IPS-18c (cell line): ENCODE data around the gene MAPKAP1.

Experiments
- H3K4me3 ChIP-seq: 2 replicates; pipeline ENCODE4 v1.7.0; 2013; ENCODE audit warnings: low read depth, mild to moderate bottlenecking, low read length, moderate library complexity; ENCODE audit not compliant: insufficient read depth
- H3K9me3 ChIP-seq: one replicate; pipeline ENCODE4 v1.6.1; 2013; ENCODE audit warnings: mild to moderate bottlenecking, low read length, moderate library complexity; ENCODE audit not compliant: control insufficient read depth, insufficient read depth

MAPKAP1 gene

DNA sequence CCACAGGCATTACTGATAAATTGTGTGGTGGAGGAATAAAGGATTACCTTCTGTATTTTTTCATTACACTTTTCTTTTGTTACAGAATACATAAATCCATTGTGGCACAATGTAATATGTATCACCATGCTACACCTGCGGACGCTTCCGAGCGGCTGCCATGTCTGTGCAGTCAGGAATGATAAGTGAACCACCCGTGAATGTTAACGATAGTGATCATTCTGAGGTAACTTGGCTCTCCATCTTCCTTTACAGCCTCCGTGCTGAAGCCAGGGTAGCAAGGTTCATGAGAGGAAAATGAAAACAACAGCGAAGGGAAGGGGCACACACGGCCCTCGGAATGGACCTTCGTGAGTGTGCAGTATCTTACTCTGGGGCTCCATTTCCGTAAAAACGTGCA, 161.2 kb downstream of the MAPKAP1 start:
- no peak overlapping the region for H3K4me3 ChIP-seq

DNA sequence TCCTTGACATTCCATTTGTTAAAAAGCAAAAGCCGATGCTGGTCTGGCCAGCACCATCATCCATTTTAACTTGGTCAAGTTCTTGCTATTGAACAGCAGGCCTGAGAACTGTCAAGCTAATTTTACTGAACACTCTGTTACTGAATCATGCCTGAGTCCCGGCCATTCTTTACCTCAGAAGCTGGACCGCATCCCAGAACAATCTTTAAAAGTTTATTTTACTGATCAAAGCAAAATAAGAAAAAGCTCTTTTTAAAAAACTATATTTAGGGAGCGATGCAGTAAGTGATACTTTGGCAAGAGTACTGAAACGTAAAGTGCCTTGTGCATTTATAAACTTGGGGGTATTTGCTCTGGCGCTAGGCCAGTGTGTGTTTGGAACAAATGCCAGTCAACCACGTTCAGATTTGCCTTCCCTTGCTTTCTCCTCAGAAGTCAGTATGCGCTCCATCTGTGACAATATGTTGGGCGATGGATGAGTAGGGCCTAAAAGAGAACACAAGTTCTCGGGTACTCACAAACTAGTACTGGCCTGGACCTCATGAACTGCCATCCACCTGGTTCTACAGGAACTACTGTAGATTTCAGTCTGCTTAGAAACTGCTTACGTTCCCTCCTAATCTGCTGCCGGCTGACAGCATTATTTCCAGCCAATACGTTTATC, 161.9 kb downstream of the MAPKAP1 start:
- Histone ChIP-seq H3K9me3 (no peaks in the 10 kb centered on the region), H3K4me3 (no peak overlapping the region)

More for the DNA sequence above, 161.2 kb downstream of the MAPKAP1 start:
- H3K9me3 ChIP-seq, result no peaks in the 10 kb centered on the region

DNA sequence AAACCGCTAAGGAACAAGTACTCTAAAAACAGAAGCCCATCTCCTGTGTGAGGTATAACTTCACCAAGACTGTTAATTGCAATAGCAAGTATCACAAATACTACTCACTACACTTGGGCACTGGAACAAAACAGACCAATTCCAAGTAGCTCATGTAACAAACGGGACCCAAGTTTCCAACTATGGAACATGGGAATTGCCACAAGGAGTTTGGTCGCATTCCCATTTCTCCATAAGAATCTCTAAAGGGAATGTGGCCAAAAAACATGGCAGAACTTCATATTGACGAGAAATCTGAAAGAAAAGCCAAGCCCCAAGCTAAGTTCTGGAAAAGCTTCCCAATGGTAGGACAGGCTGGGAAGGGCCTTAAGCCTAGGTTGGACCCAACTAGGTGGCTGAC, 162.5 kb downstream of the MAPKAP1 start:
- no peaks in the 10 kb centered on the region for H3K9me3 ChIP-seq
- H3K4me3 ChIP-seq, result no peak overlapping the region

DNA sequence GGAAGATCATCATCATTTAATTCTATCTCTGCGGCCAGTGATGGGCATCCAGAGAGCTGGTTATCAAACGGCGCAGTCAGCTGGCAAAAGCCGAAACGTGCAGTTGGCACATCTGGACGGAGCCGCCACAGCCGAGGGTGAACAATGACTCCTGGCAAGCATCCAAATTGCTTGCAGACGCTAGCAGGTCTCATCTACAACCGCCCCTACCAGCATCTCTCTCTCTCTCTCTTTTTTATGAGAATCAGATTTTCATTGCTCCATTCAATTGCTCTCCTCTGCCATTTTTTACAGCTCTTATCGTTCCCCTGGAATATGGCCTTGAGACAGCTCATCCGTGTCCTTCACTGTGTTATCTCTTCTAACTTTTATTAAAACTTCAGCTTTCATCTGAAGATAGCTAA, 165.2 kb downstream of the MAPKAP1 start:
- H3K9me3 ChIP-seq, result no peaks in the 10 kb centered on the region
- H3K4me3 ChIP-seq, result no peak overlapping the region

DNA sequence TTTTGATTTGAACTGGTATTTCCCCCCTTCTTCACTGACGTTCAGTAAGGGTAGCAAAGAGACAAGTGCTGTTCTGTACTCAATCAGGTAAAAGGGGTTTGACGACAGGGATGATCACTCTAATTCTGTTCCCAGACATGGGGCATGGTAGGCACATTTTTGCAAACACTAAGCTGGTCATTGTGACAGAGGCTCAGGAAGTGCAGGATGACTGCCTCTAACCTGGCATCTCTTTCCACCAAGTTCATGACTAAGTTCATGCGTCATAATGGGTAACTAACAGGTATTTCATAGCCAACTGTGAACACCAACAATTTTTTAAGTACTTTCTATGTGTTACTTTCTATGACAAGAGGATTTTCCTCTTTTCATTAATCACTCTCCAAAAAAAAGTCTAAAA, 166.5 kb downstream of the MAPKAP1 start:
- H3K4me3 ChIP-seq, result no peak overlapping the region

DNA sequence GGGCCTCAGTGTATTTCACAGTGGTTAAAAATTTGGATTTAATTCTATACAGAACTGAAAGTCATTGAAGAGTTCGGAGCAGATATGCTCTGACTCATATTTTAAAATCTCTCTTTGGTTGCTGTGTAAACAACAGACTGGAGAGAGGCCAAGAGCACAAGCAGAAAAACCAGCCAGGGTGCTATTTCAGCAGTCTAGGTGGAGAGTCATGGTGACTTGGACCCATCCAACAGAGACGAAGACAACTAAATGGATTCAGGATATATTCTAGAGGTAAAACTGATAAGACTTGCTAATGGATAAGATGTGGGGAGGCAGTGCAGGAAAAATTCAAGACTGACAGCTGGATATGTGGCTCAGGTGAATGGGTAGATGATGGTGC, 168.9 kb downstream of the MAPKAP1 start:
- no peak overlapping the region for H3K4me3 ChIP-seq

More for the DNA sequence above, 166.5 kb downstream of the MAPKAP1 start:
- H3K9me3 ChIP-seq, result no peaks in the 10 kb centered on the region

DNA sequence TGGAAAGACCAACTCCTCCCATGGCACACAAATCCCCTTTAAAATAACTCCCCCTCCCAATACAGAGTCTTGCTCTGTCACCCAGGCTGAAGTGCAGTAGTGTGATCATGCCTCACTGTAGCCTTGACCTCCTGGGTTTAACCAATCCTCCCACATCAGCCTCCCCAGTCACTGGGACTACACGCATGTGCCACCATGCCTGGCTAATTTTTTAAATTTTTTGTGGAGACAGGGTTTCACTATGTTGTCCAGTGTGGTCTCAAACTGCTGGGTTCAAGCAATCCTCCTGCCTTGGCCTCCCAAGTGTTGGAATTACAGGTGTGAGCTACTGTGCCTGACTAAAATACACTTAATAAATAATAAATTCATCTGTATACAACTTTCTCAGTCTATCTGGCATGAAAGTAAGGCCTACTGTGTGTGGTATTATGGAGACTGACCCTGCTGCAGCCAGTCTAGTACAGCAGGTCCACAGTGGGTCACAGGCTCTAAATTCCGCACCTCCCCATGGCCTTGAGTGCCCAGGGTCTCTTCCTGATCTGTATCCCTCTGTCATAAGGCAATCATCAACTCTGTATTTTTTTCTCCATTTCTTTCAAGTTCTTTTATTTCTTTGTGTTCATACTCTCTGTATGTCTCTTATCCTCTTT, 169.4 kb downstream of the MAPKAP1 start:
- Histone ChIP-seq H3K9me3 (no peaks in the 10 kb centered on the region), H3K4me3 (no peak overlapping the region)

More for the DNA sequence above, 168.9 kb downstream of the MAPKAP1 start:
- no peaks in the 10 kb centered on the region for H3K9me3 ChIP-seq

DNA sequence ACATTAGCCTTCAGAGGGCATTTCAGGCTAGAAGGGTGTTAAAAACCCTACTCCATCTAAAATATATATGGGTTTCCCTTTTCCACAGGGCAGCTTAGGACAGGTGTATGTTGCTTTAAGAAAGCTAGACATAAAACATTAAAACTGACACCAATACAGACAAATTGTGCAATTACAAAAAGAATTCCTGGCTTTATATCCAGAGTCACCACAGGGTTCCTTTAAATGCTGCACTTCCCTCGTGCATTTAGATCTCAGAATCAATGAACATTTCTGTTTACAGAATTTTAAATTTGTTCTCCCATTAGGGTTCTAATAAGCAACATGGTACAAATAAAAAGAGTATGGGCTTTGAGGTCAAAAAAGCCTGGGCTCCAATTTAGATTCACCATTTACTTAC, 170.2 kb downstream of the MAPKAP1 start:
- no peaks in the 10 kb centered on the region for H3K9me3 ChIP-seq

DNA sequence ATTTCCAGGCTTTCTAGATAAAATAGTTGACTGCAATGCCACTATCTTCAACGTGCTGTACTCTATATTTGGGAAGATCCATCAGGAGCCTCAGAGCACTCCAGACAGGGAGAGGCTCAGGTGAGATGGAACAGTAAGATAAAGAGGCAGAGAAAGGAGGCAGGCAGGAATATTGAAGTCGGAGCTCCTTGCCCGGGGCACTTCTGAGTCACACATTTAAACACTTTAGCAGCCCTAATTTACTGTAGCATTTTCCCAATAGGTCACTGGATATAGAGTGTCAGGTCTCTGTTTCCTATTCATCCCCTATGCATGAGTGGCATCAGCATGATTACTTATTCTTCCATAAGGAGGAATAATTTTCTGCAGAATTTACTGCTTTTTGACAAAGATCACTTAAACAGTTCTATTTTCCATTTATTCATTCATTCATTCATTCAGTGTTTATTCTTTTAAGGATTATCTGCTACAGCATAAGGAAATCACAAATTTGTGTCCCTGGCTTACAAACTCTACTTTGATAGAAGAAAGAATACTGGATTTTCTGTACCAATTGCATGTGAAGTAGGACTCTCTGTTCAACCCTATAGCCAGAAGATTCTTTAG, 170.7 kb downstream of the MAPKAP1 start:
- Histone ChIP-seq H3K9me3 (no peaks in the 10 kb centered on the region), H3K4me3 (no peak overlapping the region)

More for the DNA sequence above, 170.2 kb downstream of the MAPKAP1 start:
- no peak overlapping the region for H3K4me3 ChIP-seq

DNA sequence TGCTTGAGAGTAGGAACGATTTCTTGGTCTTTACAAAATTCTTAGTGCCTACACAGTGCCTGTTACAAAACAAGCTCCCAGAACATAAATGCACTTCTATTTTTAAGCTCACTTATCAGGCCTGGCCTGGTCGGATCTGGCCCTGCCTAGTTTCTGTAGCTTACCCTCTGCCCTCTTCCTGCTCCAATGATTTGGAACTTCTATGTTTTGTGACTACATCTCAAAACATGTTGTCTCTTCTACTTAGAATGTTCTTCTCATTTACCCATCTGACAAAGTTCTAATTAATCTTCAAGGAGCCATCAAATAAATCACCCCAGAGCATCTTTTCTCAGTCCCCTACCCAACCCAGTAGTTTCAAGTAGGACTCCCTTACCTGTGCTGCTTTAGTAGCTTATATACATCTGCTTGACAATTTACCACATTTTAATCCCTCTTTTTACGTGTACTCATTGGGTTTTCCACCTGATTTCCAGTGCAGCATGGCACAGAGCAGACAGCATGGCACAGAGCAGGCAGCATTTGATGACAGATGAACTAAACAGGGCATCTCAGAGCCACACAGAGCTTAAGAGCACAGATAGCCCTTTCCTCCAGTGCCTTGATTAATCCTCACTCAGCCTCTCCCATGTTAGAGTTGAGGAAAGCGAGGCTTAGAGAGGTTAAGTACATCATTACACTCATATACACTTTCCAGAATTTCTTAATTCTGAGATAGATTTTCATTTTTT, 171.9 kb downstream of the MAPKAP1 start:
- no peak overlapping the region for H3K4me3 ChIP-seq
- H3K9me3 ChIP-seq, result no peaks in the 10 kb centered on the region

DNA sequence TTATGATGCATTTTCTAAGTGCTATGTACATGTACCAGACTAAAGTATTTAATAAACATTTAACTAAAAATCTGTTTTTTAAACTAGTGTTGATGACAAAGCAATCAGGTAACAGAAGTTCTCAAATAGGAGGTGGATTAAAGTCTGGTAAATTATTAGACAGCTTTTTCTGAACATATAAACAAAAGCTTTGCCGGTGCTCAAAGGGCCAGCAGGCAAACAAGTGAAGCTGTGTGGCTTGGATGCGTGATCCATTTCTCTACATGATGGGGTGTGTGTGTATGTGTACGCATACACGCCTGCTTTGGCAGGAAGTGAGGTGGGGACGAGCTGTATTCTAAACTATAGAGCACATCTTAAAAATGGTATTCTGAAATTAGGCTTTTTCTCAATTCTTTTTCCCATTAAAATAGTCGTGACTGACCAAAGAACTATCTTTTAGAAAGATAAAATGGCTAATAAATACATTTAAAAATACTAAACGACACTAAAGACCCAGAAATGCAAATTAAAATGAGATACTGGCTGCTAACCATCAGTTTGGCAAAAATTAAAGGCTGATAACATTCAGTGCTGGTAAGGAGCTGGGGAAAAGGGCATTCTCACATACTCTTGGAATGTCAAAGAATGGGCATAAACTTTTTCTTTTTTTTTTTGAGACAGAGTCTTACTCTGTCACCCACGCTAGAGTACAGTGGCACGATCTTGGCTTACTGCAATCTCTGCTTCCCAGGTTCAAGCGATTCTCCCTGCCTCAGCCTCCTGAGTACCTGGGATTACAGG, 174.0 kb downstream of the MAPKAP1 start:
- no peak overlapping the region for H3K4me3 ChIP-seq

DNA sequence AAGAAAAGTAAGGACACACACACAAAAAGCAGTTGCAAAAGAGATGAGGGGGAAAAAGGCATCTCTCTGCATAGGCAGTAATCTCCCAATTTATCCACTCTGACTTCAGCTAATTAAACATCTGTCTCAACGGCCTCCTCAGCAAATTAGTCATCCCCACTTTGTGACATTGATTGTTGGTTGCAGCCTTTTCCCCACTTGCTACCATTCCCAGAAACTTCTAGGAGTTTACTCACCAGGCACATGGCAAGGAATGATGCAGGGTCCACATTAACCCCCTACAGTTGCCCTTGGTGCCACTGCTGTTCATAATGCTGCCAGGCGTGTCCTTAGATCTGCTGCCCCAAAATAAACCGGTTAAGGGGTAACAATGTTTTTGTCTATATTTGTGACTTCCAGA, 174.6 kb downstream of the MAPKAP1 start:
- H3K9me3 ChIP-seq, result no peaks in the 10 kb centered on the region
- H3K4me3 ChIP-seq, result no peak overlapping the region

More for the DNA sequence above, 174.0 kb downstream of the MAPKAP1 start:
- H3K9me3 ChIP-seq, result no peaks in the 10 kb centered on the region

DNA sequence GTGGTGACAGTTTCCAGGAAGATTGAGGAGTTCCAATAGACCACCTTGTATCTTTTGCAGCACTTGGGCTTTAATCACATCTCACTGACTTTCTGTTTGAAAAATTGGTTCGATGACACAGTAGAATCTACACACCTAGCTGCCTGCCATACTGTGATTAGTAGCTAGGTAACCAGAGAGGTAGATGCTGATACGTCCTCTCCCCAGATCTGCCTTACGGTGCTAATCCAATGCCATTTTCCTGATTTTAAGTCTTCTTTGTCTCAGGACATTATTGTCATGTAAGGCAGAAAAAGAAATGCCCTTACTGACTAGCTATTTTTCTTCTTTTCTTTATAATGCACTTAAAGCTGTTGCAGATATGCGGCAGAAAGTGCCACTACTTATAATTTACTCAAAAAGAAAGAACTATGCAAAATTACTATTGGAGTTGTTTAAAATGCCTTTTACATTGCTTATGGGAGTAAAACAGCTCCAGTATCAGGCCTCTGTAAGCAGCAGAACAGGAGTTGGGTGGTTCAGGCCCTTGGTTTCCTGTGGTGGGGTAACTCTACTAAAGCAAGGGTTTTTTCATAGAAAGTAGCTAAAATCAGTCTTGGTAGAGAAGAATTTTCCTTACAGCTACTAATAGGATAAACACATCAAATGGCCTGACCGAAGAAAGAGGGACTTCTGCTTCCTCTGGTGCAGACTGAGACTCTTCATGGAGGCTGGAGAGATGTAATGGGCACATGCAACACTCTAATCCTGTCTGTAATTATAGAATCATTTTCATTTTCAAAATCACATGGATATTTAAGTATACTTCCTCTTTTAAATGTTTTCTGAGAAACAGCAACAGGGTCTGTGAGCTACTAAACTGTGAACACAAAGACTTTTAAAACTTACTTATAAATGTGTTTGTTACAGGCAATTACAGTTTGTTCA, 177.2 kb downstream of the MAPKAP1 start:
- Histone ChIP-seq H3K9me3 (no peaks in the 10 kb centered on the region), H3K4me3 (no peak overlapping the region)

DNA sequence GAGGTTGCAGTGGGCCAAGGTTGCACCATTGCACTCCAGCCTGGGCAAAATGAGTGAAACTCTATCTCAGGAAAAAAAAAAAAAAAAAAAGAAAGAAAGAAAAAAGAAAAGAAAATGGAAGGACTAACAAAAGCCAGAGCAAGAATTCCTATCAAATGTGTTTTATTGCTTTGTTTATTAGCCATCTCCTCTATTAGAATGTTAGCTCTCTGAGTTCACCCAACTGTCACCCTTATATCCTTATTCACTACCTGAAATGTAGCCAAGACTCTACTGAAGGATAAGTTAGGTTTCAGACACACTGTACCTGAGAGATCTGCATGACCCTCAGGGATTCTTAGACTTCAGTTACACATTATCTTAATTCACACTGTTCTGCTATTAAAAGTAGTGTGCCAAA, 177.9 kb downstream of the MAPKAP1 start:
- Histone ChIP-seq H3K9me3 (no peaks in the 10 kb centered on the region), H3K4me3 (no peak overlapping the region)

DNA sequence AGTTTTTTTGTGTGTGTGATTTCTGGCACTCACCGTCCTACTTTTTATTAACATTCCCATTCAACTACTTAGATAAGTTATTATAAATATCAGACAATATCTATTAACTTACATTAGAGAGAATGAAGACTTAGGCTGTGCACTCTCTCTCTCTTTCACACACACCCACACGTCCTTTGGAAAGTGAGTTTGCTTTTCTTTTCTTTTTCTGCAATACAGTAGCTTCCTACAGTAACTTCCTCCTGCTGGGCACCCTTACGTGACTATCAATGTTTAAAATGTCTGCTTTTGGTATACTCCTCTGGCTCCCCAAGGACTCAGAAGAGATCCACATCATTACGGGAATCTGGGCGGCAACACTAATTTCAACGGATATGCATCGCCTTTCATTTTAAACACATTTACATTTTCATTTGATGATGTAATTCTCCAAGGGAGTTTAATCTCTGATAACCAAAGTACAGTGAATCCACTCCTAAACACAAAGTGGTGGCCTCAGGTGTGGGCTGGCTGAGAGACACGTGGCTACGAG, 179.5 kb downstream of the MAPKAP1 start:
- no peaks in the 10 kb centered on the region for H3K9me3 ChIP-seq
- H3K4me3 ChIP-seq, result no peak overlapping the region
